ENCODE results near the gene DNER. TPM values are rescaled to one million over a fixed set of nuclear protein-coding genes. Genes with fewer than 3 reads are reported as not detected.

DNER gene
- total RNA-seq, 4 donors from 2014 or later = 8.9 to 29.4 (median 19.5) TPM

- H3K36me3 ChIP-seq = no peaks in the 10 kb centered on the region
- DNase-seq (ENCODE audit: low spot score in 2 of 2) = no peak
- no peaks in the 10 kb centered on the region for H3K4me1 ChIP-seq
- no peak overlapping the region for H3K27ac ChIP-seq
- no peaks in the 10 kb centered on the region for H3K9me3 ChIP-seq
- no peak overlapping the region for H3K4me3 ChIP-seq
- TF ChIP-seq POLR2A (IDR thresholded peaks at IDR 0.05) = no peak
- TF ChIP-seq EP300 (IDR thresholded peaks at IDR 0.05) = no peak
- no peak for TF ChIP-seq POLR2AphosphoS5 (IDR thresholded peaks at IDR 0.05)
- TF ChIP-seq CTCF (IDR thresholded peaks at IDR 0.05) = no peak
- 69% methylated on average over 6 of the region's 6 CpGs for WGBS
- no peaks in the 10 kb centered on the region for H3K27me3 ChIP-seq
These were observed 28.0 kb downstream of the DNER start for GRCh38 chr2:229686122-229686919.

DNA sequence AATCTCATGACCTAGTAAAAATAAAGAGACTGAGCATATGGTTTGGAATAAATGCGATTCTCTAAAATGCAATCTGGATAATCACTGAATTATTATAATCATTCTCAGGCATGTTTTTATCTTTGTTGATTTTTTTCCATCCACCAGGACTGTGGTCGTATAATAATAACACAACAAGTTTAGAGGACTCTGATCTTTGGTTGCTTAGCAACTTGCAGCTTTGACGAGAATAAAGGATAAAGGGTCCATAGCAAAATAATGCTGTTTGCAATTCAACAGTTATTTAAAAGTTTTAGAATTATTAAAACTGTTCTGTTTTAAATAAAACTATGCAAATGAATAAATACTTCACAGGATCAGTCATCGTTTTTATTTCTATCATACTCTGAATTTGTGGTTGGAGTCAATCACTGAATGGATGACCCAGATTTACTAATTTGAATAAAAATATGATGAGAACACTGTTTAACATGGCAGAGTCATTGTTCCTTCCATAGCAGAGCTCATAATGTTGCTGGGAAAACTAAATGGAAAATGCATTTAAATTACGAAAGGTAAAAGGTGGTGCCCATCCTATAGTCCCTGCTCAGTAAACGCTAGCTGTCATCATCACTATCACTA is 29.3 kb downstream of the DNER start:
- TF ChIP-seq POLR2A (IDR thresholded peaks at IDR 0.05) (no peak), CTCF (IDR thresholded peaks at IDR 0.05) (no peak), EP300 (IDR thresholded peaks at IDR 0.05) (no peak), POLR2AphosphoS5 (IDR thresholded peaks at IDR 0.05) (no peak)
- H3K36me3 ChIP-seq = no peaks in the 10 kb centered on the region
- no peak overlapping the region for H3K27ac ChIP-seq
- H3K27me3 ChIP-seq = no peaks in the 10 kb centered on the region
- no peak for DNase-seq (ENCODE audit: low spot score in 2 of 2)
- H3K4me3 ChIP-seq = no peak overlapping the region
- 68% methylated on average over 6 of the region's 6 CpGs for whole genome bisulfite sequencing
- H3K9me3 ChIP-seq = no peaks in the 10 kb centered on the region
- H3K4me1 ChIP-seq = no peaks in the 10 kb centered on the region

DNA sequence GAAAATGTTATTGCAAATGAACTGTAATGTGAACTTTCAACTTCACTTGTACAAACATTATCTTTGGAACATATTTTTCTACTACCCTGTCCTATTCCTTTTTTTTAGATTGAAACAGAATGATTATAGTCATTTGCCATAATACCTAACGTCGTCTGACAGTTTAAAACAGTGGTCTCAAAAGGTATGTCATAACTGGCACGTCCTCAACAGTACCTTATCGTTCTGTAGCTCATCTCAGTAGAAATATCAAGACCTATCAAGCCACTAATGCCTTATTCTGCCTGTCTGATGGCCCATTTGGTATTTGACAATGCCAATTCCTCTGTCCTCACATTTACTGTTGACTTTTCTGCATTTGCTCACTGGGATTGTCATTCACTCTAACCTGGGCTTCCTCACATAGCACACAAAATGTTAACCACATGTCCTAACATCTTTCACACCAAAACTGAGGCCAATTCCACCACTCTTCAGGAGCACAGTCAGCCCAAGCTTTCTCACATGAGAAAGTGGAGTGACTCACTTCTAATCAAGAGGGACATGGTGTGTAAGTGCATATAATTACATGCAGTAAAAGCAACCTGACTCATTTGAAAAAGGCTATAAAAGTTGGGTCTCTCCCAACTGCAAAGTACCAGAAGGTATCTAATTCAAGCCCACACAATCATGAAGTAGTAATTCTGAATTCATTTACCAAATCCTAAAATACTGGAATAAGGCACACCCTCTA is 34.8 kb downstream of the DNER start:
- no peaks in the 10 kb centered on the region for H3K9me3 ChIP-seq
- 86% methylated on average over 4 of the region's 4 CpGs for WGBS
- TF ChIP-seq POLR2A (IDR thresholded peaks at IDR 0.05) (no peak), EP300 (IDR thresholded peaks at IDR 0.05) (no peak), CTCF (IDR thresholded peaks at IDR 0.05) (no peak), POLR2AphosphoS5 (IDR thresholded peaks at IDR 0.05) (no peak)
- H3K27me3 ChIP-seq = peaks cover 9% of the 10 kb centered on the region
- no peaks in the 10 kb centered on the region for H3K4me1 ChIP-seq
- H3K36me3 ChIP-seq = no peaks in the 10 kb centered on the region
- no peak for DNase-seq (ENCODE audit: low spot score in 2 of 2)
- H3K4me3 ChIP-seq = no peak overlapping the region
- no peak overlapping the region for H3K27ac ChIP-seq

DNA sequence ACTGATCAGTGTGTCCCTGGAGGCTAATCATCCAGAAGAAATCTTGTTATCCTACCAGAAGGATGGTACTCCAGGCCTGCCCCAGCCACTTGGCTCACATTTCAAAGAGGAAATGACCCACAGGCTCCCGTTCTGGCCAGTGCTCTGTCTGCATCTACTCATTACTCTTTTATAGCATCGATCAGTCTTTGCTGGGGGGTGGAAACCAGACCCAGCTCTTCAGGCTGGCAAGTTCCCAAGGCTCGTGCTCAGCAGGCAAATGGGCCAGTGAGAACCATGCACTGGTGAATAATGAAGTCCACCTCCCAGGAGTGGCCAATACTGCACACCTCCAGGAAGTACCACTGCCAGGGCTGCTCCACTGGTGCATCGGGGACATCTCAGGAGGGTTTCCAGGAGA is 38.8 kb downstream of the DNER start:
- TF ChIP-seq EP300 (IDR thresholded peaks at IDR 0.05) (no peak), POLR2A (IDR thresholded peaks at IDR 0.05) (no peak), CTCF (IDR thresholded peaks at IDR 0.05) (no peak), POLR2AphosphoS5 (IDR thresholded peaks at IDR 0.05) (no peak)
- Histone ChIP-seq H3K36me3 (no peaks in the 10 kb centered on the region), H3K4me3 (no peak overlapping the region), H3K27me3 (peaks cover 9% of the 10 kb centered on the region), H3K4me1 (no peaks in the 10 kb centered on the region), H3K27ac (no peak overlapping the region), H3K9me3 (no peaks in the 10 kb centered on the region)
- DNase-seq (ENCODE audit: low spot score in 2 of 2) = no peak
- WGBS = 67% methylated on average over 3 of the region's 4 CpGs
